Spleen (tissue), 11 donors: ENCODE data around the gene BTBD1. TPM values are rescaled to one million over a fixed set of nuclear protein-coding genes. Genes with fewer than 3 reads are reported as not detected.
A peak's percentile ranks its signal among the peaks of the same experiment; 100 is the strongest.

Source experiments
- DNase-seq: peaks from one replicate; pipeline ENCODE4 v3.0.0-alpha.2; 2020
- H3K27ac ChIP-seq, 8 donors: fragments of 200-600 bp; sonication (generic) in 7 of 8; 1 replicate in 4 of 8; 2 replicates in 4 of 8; pipeline versions ENCODE4 v1.5.0 to v1.8.0; 2016 to 2021; ENCODE audit warnings: inconsistent platforms in 4 of 8, mild to moderate bottlenecking in 4 of 8, moderate library complexity in 1 of 8
- H3K27me3 ChIP-seq, 7 donors: fragments of 200-600 bp; sonication (generic) in 6 of 7; replicated peaks in 1 of 7; 1 replicate in 4 of 7; 2 replicates in 3 of 7; pipeline versions ENCODE4 v1.5.0 to v1.8.0; 2016 to 2021; ENCODE audit warnings: inconsistent platforms in 3 of 7, mild to moderate bottlenecking in 1 of 7
- H3K36me3 ChIP-seq, 6 donors: fragments of 200-600 bp; sonication (generic) in 5 of 6; 1 replicate in 4 of 6; 2 replicates in 2 of 6; pipeline versions ENCODE4 v1.5.0 to v1.8.0; 2016 to 2021; ENCODE audit warnings: inconsistent platforms in 2 of 6
- H3K4me1 ChIP-seq, 6 donors: fragments of 200-600 bp; sonication (generic) in 5 of 6; 1 replicate in 3 of 6; 2 replicates in 3 of 6; pipeline versions ENCODE4 v1.5.0 to v1.8.0; 2016 to 2021; ENCODE audit warnings: inconsistent platforms in 3 of 6
- H3K4me3 ChIP-seq, 8 donors: fragments of 200-600 bp; sonication (generic) in 7 of 8; 1 replicate in 4 of 8; 2 replicates in 4 of 8; pipeline versions ENCODE4 v1.5.0 to v1.8.0; 2016 to 2021; ENCODE audit warnings: inconsistent platforms in 4 of 8, mild to moderate bottlenecking in 4 of 8, moderate library complexity in 2 of 8
- H3K9me3 ChIP-seq, 8 donors: fragments of 200-600 bp; sonication (generic) in 7 of 8; 1 replicate in 4 of 8; 2 replicates in 4 of 8; pipeline versions ENCODE4 v1.5.0 to v1.8.0; 2016 to 2021; ENCODE audit warnings: inconsistent platforms in 4 of 8
- POLR2A ChIP-seq, 3 donors: fragments of 450-650 bp; IDR thresholded peaks; one replicate each; pipeline ENCODE4 v1.5.1; 2017; ENCODE audit warnings: antibody characterized with exemption in 3 of 3, mild to moderate bottlenecking in 1 of 3
- POLR2AphosphoS5 ChIP-seq, 3 donors: sonication (generic); formaldehyde crosslinking; IDR thresholded peaks; one replicate each; pipeline ENCODE4 v1.5.1; 2017; ENCODE audit warnings: antibody characterized with exemption in 3 of 3
- WGBS, 5 donors: extraction: QIAGEN DNeasy Blood & Tissue Kit in 3 of 5; methylation state at CpG; one replicate each; pipeline versions ENCODE4 v1.1.5 to v1.1.7; 2013 to 2018; 5-methylcytosine and 5-hydroxymethylcytosine counted together
- intact Hi-C: fragments of 100-400 bp; cut with DNase I; formaldehyde crosslinking; loops from one replicate; pipeline ENCODE4 v1.15.0; 2023; ENCODE audit warnings: low total_unique reads
- polyA plus RNA-seq, 3 donors: library from polyadenylated mRNA; stranded (reverse); fragments of 200-250 nt; gene quantifications; one replicate each; pipeline ENCODE4 v1.2.1, GENCODE V29; 2013
- total RNA-seq, 7 donors: library from RNA; depleted of rRNA in 3 of 7; stranded (reverse); fragments of >200 nt in 3 of 7; fragmentation: NEBNext Ultra II Directional in 4 of 7; extraction: Animal tissue kit (Norgen Biotek cat#: 25700) in 4 of 7; gene quantifications; one replicate each; pipeline versions ENCODE4 v1.1.0 to v1.2.1, GENCODE V29; 2016 to 2021
- TF ChIP-seq, protein P1 (sequence below), 11 experiments: fragments of 200-600 bp in 7 of 11; fragments of 450-650 bp in 4 of 11; sonication (generic) in 4 of 11; IDR thresholded peaks in 8 of 11; conservative IDR thresholded peaks in 3 of 11; 1 replicate in 7 of 11; 2 replicates in 4 of 11; pipeline versions ENCODE4 v1.4.0 to v1.8.0; 2016 to 2021; ENCODE audit warnings: antibody characterized with exemption in 11 of 11, inconsistent platforms in 4 of 11, mild to moderate bottlenecking in 1 of 11
- donor health status: healthy with polysubstance abuse.
- donor health status: DM: no; HTN: no; CAD: no; lungs with moderate emphysema.
- donor health status: DM: no; HTN: no; CAD: no.
- donor health status: Bipolar disorder and iron deficiency.
- donor health status: healthy.
- donor health status: DM: no; HTN: no; CAD: no.
- donor health status: DM: yes; HTN: yes; CAD: no.

Gene BTBD1
- total and polyA plus RNA-seq, 10 donors, result 14.9 to 70.8 (median 45.7) TPM

DNA sequence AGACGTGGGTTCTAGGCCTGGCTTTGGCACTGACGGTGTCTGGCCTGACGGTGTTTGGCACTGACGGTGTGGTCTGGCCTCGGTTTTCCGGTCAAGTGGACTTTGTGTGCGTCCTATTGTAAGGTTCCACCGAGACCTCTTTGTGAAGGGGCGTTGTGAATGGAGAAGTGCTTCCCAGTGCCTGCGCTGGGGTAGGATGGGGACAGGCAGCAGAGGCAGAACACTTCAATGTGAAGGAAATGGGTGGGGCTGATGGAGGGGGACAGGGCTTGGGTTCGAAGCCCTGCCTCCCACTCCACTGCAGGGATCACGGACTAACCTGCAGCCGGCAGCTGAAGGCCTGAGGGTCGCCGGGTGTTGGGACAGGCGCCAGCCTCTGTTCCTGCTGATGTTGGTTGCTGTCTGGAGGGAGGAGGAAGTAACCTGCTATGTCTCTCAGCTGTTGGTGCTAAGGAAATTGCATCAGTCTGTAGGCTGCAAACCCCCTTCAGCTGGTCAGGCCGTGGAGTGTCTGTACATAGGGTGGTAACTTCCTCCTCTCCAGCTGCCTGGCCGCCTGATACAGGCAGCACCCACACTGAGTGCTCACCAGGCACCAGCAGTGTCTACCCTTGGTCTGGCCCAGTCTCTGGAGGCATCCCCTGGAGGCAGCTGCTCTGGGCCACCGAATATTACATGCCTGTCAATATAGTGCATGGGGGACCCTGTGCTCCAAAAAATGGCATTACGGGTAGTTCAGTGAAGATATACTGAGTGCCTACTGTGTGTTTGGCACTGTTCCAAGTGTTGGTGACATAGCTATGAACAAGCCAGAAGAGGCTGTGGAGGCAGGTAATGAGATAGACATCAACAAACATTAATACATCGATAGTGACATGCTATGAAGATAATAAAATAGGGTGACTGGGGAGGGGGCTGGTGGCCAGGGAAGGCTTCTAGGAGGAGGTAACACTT, 41.5 kb upstream of the BTBD1 start:
- H3K4me1 ChIP-seq, result peaks cover 5 to 63% (median 35%) of the 10 kb centered on the region in 6 donors
- DNase-seq, result peak; percentile 90
- no peaks in the 10 kb centered on the region for H3K9me3 ChIP-seq
- peak overlapping the region; percentile 33 to 80 (median 59) for H3K4me3 ChIP-seq
- peaks cover 0 to 38% (median 10%) of the 10 kb centered on the region in 7 donors for H3K27me3 ChIP-seq
- peaks cover 0 to 9% (median 0%) of the 10 kb centered on the region in 6 donors for H3K36me3 ChIP-seq
- TF ChIP-seq POLR2AphosphoS5 (IDR thresholded peaks at IDR 0.05) (peak; percentile 74 to 85 (median 81)), POLR2A (IDR thresholded peaks at IDR 0.05) (peak in 1 of 3 donors; percentile 24)
- TF ChIP-seq, protein P1, sequence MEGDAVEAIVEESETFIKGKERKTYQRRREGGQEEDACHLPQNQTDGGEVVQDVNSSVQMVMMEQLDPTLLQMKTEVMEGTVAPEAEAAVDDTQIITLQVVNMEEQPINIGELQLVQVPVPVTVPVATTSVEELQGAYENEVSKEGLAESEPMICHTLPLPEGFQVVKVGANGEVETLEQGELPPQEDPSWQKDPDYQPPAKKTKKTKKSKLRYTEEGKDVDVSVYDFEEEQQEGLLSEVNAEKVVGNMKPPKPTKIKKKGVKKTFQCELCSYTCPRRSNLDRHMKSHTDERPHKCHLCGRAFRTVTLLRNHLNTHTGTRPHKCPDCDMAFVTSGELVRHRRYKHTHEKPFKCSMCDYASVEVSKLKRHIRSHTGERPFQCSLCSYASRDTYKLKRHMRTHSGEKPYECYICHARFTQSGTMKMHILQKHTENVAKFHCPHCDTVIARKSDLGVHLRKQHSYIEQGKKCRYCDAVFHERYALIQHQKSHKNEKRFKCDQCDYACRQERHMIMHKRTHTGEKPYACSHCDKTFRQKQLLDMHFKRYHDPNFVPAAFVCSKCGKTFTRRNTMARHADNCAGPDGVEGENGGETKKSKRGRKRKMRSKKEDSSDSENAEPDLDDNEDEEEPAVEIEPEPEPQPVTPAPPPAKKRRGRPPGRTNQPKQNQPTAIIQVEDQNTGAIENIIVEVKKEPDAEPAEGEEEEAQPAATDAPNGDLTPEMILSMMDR (IDR thresholded peaks at IDR 0.05 in 8 of 11, conservative IDR thresholded peaks at IDR 0.05 in 3 of 11), result no peak
- peak overlapping the region; percentile 35 to 93 (median 82) for H3K27ac ChIP-seq
- WGBS, 5 donors, result 10 to 19% (median 16%) methylated on average over 18 to 21 of the region's 21 CpGs
- intact Hi-C loops, result no loop called here

DNA sequence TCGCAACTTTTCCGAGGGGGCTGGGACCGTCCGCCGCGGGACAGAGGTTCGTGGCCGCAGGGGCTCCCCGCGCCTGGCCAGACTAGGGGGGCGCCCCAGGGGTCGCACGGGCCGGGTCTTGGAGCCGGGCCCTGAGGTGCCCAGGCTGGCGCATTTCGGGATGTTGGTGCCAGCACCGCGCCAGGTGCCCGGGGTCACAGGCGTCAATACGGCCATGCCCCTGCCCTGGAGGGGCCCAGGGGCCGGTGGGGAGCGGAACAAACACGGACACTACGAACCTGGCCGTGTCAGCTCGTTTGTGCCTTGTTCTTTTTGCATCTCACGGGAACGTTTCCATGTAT, 40.8 kb upstream of the BTBD1 start:
- 2 to 10% (median 6%) methylated on average over 7 to 30 of the region's 30 CpGs for WGBS, 5 donors
- Histone ChIP-seq H3K36me3 (peaks cover 0 to 1% (median 0%) of the 10 kb centered on the region in 6 donors), H3K4me3 (peak overlapping the region; percentile 33 to 80 (median 59)), H3K27me3 (peaks cover 0 to 43% (median 10%) of the 10 kb centered on the region in 7 donors), H3K27ac (peak overlapping the region; percentile 35 to 93 (median 82)), H3K4me1 (peaks cover 5 to 56% (median 28%) of the 10 kb centered on the region in 6 donors), H3K9me3 (no peaks in the 10 kb centered on the region)
- intact Hi-C loops, result no loop called here
- DNase-seq, result peak; percentile 84
- TF ChIP-seq POLR2AphosphoS5 (IDR thresholded peaks at IDR 0.05) (no peak), POLR2A (IDR thresholded peaks at IDR 0.05) (no peak)
- TF ChIP-seq, protein P1 (IDR thresholded peaks at IDR 0.05 in 8 of 11, conservative IDR thresholded peaks at IDR 0.05 in 3 of 11), result no peak

DNA sequence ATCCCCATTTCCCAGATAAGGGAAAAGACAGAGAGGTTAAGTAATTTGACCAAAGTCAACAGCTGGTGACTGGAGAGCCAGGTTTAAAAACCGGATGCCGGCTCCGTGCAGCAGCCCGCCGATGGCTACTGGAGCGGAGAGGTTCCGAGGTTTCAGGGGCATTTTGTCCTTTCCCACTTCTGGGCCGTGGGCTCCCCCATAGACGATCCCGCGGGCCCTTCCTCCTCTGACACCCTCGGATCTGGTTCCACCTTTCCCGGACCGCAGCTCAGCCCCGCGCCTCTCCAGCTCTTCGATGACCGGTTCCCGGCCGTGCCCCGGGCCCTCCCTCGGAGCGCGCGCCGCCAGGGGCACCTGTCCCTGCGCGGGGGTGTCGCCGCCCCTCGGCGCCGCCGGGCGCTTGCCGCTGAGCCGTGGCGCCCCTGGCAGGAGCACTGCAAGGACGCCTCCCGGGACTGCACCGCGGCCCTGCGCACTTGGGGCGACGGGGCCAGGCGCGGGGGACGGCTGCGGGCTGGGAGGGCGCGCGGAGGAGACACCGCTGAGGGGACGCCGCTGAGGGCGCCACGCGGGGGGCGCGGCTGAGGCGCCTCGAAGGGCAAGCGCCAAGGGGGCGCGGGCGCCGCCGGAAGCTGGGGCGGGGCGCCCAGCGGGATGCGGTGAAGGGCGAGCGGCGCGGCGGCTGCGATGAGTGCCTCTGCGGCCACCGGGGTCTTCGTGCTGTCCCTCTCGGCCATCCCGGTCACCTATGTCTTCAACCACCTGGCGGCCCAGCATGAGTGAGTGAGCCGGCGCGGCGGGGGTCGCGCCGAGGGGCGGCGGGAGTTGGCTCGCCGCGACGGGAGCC, 40.2 kb upstream of the BTBD1 start, which contains the start of gene TM6SF1:
Gene TM6SF1 (plus strand): TSS at position 652 of the 847 bp plus-strand sequence. CDS start 36 bp downstream, at position 688.
- no peaks in the 10 kb centered on the region for H3K36me3 ChIP-seq
- peaks cover 5 to 50% (median 28%) of the 10 kb centered on the region in 6 donors for H3K4me1 ChIP-seq
- peaks cover 0 to 43% (median 10%) of the 10 kb centered on the region in 7 donors for H3K27me3 ChIP-seq
- H3K9me3 ChIP-seq, result no peaks in the 10 kb centered on the region
- no peak for TF ChIP-seq POLR2AphosphoS5 (IDR thresholded peaks at IDR 0.05)
- no peak for TF ChIP-seq POLR2A (IDR thresholded peaks at IDR 0.05)
- H3K4me3 ChIP-seq, result peak within 1 kb of the TSS; percentile 33 to 80 (median 59)
- DNase-seq, result peak; percentile 87
- peak within 1 kb of the TSS; percentile 35 to 93 (median 82) for H3K27ac ChIP-seq
- intact Hi-C loops, result no loop called here
- 1 to 3% (median 2%) methylated on average over 33 to 97 of the region's 97 CpGs for WGBS, 5 donors

DNA sequence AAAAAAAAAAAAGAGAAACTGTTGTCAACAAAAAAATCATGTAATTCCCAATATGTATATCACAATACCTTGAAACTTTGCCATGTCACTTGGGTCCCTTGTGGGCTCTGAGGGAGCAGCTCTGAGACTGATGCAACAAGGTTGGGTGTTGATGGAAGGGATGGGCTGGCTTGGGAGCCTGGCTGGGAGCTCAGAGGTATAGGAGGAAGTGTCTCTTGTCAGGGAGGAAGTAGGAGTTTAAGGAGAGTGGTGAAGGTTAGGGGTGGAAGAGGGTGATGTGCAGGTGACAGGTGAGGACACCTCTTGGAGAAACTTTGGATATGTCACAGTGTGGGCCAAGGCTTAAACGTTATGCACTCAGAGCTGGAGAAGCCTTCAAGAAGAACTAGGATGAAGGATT, 38.4 kb upstream of the BTBD1 start:
- Histone ChIP-seq H3K27ac (no peak overlapping the region), H3K4me3 (no peak overlapping the region), H3K4me1 (peaks cover 5 to 43% (median 28%) of the 10 kb centered on the region in 6 donors), H3K9me3 (no peaks in the 10 kb centered on the region), H3K36me3 (no peaks in the 10 kb centered on the region), H3K27me3 (peaks cover 0 to 47% (median 10%) of the 10 kb centered on the region in 7 donors)
- intact Hi-C loops, result no loop called here
- 67 to 87% (median 73%) methylated on average over 1 of the region's 1 CpG for WGBS, 5 donors
- no peak for DNase-seq
- no peak for TF ChIP-seq POLR2AphosphoS5 (IDR thresholded peaks at IDR 0.05)
- no peak for TF ChIP-seq POLR2A (IDR thresholded peaks at IDR 0.05)
- TF ChIP-seq, protein P1 (IDR thresholded peaks at IDR 0.05 in 8 of 11, conservative IDR thresholded peaks at IDR 0.05 in 3 of 11), result no peak
